PC-9 (cell line): Measurements from ENCODE around the gene MSLN. TPM values are rescaled to one million over a fixed set of nuclear protein-coding genes. Genes with fewer than 3 reads are reported as not detected.

Source experiments
- BruUV-seq: library from RNA; stranded (reverse); fragments of 400-500 nt; replicated peaks from 2 replicates; lab custom pipeline; 2021; lab: Mats Ljungman, UMichigan
- CTCF ChIA-PET: fragments of 300-600 bp; sonication (Branson Sonifier 250); formaldehyde crosslinking; loops from one replicate; lab custom pipeline; 2022; ENCODE audit warnings: antibody characterized with exemption; lab: Charles Lee
- POLR2A ChIA-PET: fragments of 300-600 bp; sonication (Branson Sonifier 250); formaldehyde crosslinking; loops from one replicate; lab custom pipeline; 2022; ENCODE audit warnings: antibody characterized with exemption; ENCODE audit not compliant: unreplicated experiment; lab: Charles Lee
- DNase-seq, 2 experiments: peaks; one replicate each; pipeline versions ENCODE4 v3.0.0 to v3.0.0-alpha.2; 2015 to 2022; ENCODE audit warnings: mixed read lengths in 1 of 2
- H2AFZ ChIP-seq: fragments of 200-600 bp; sonication (generic); 2 replicates; pipeline ENCODE4 v1.8.1; 2017; ENCODE audit warnings: antibody characterized with exemption
- H3F3A ChIP-seq: fragments of 200-600 bp; sonication (generic); 2 replicates; pipeline ENCODE4 v1.8.1; 2017; ENCODE audit warnings: antibody characterized with exemption, mild to moderate bottlenecking, low read depth; ENCODE audit not compliant: insufficient read depth
- H3K27ac ChIP-seq: fragments of 200-600 bp; sonication (generic); 2 replicates; pipeline ENCODE4 v1.6.1; 2016; ENCODE audit warnings: mixed run types
- H3K27me3 ChIP-seq: fragments of 200-600 bp; sonication (generic); 2 replicates; pipeline ENCODE4 v1.6.1; 2016; ENCODE audit warnings: low read depth, mixed run types; ENCODE audit not compliant: insufficient read depth
- H3K36me3 ChIP-seq: fragments of 200-600 bp; sonication (generic); 2 replicates; pipeline ENCODE4 v1.6.1; 2016; ENCODE audit warnings: low read depth, mixed run types
- H3K4me1 ChIP-seq: fragments of 200-600 bp; sonication (generic); replicated peaks from 2 replicates; pipeline ENCODE4 v1.6.1; 2016; ENCODE audit warnings: mixed run types; ENCODE audit not compliant: insufficient read depth
- H3K4me2 ChIP-seq: fragments of 200-600 bp; sonication (generic); 2 replicates; pipeline ENCODE4 v1.6.1; 2017; ENCODE audit warnings: mixed run types
- H3K4me3 ChIP-seq: fragments of 200-600 bp; sonication (generic); 2 replicates; pipeline ENCODE4 v1.6.1; 2016; ENCODE audit warnings: mixed run types
- H3K79me2 ChIP-seq: fragments of 200-600 bp; sonication (generic); 2 replicates; pipeline ENCODE4 v1.6.1; 2017; ENCODE audit warnings: low read depth, mixed run types
- H3K9me2 ChIP-seq: fragments of 200-600 bp; sonication (generic); 2 replicates; pipeline ENCODE4 v1.8.1; 2017; ENCODE audit warnings: mild to moderate bottlenecking; ENCODE audit not compliant: insufficient read depth
- H3K9me3 ChIP-seq: fragments of 200-600 bp; sonication (generic); 2 replicates; pipeline ENCODE4 v1.8.1; 2016; ENCODE audit warnings: low read depth; ENCODE audit not compliant: insufficient read depth
- H4K20me1 ChIP-seq: fragments of 200-600 bp; sonication (generic); 2 replicates; pipeline ENCODE4 v1.8.1; 2017; ENCODE audit not compliant: insufficient read depth
- CTCF ChIP-seq: fragments of 200-600 bp; sonication (generic); conservative IDR thresholded peaks from 2 replicates; pipeline ENCODE4 v1.6.1; 2017; ENCODE audit warnings: mixed run types, antibody characterized with exemption, mild to moderate bottlenecking, moderate library complexity
- EZH2 ChIP-seq: fragments of 200-600 bp; sonication (generic); IDR thresholded peaks from 2 replicates; pipeline ENCODE4 v1.8.0; 2017; ENCODE audit warnings: antibody characterized with exemption, low read depth
- intact Hi-C: fragments of 100-400 bp; cut with micrococcal nuclease; formaldehyde crosslinking; loops from one replicate; pipeline ENCODE4 v1.10.0; 2022; ENCODE audit not compliant: unreplicated experiment
- total RNA-seq: library from RNA; stranded (reverse); gene quantifications from 2 replicates; pipeline ENCODE4 v1.2.3, GENCODE V29; 2021

MSLN gene
- total RNA-seq, 1 experiment from 2014 or later: 59.9 TPM

- Histone ChIP-seq H3K9me3 (no peaks in the 10 kb centered on the region), H3K9me2 (no peaks in the 10 kb centered on the region), H4K20me1 (no peaks in the 10 kb centered on the region), H3K4me1 (no peaks in the 10 kb centered on the region), H3K27me3 (no peaks in the 10 kb centered on the region), H3K4me2 (no peak overlapping the region), H3K36me3 (no peaks in the 10 kb centered on the region), H3K27ac (no peak overlapping the region), H2AFZ (no peak overlapping the region), H3K79me2 (no peaks in the 10 kb centered on the region), H3K4me3 (no peak overlapping the region), H3F3A (peaks cover 4% of the 10 kb centered on the region; the same call in 1 of the 2 replicates)
- intact Hi-C loops: no loop called here
- CTCF ChIA-PET: no interaction called here
- POLR2A ChIA-PET: no interaction called here
- no peak for DNase-seq
- no peak for TF ChIP-seq EZH2
- no peak for TF ChIP-seq CTCF
- no TSS peak for BruUV-seq
Observed at GRCh38 chr16:767743-768235, 7.3 kb downstream of the MSLN start.

- TF ChIP-seq CTCF: no peak
- no peak for TF ChIP-seq EZH2
- BruUV-seq: no TSS peak
- ChIA-PET CTCF (no interaction called here), POLR2A (no interaction called here)
- intact Hi-C loops: no loop called here
- Histone ChIP-seq H3K27me3 (no peaks in the 10 kb centered on the region), H3F3A (peaks cover 4% of the 10 kb centered on the region; the same call in 1 of the 2 replicates), H3K79me2 (no peaks in the 10 kb centered on the region), H2AFZ (no peak overlapping the region), H3K27ac (no peak overlapping the region), H3K4me3 (no peak overlapping the region), H3K4me2 (no peak overlapping the region), H4K20me1 (no peaks in the 10 kb centered on the region), H3K9me3 (no peaks in the 10 kb centered on the region), H3K9me2 (no peaks in the 10 kb centered on the region), H3K4me1 (no peaks in the 10 kb centered on the region), H3K36me3 (no peaks in the 10 kb centered on the region)
- no peak for DNase-seq
Observed at GRCh38 chr16:768428-768827, 7.9 kb downstream of the MSLN start.

GRCh38 chr16:769184-769784, 8.8 kb downstream of the MSLN start:
- Histone ChIP-seq H3K4me2 (no peak overlapping the region), H3F3A (peaks cover 4% of the 10 kb centered on the region; the same call in 1 of the 2 replicates), H3K27me3 (no peaks in the 10 kb centered on the region), H3K36me3 (no peaks in the 10 kb centered on the region), H2AFZ (no peak overlapping the region), H3K4me3 (no peak overlapping the region), H3K79me2 (no peaks in the 10 kb centered on the region), H3K9me2 (no peaks in the 10 kb centered on the region), H4K20me1 (no peaks in the 10 kb centered on the region), H3K9me3 (no peaks in the 10 kb centered on the region), H3K27ac (no peak overlapping the region), H3K4me1 (no peaks in the 10 kb centered on the region)
- CTCF ChIA-PET: interaction anchor here (0.6 kb wide), 1 partner anchor 50 kb away, joined by 5 read pairs; no protein-coding TSS in a partner anchor
- DNase-seq: no peak
- TF ChIP-seq EZH2: no peak
- TF ChIP-seq CTCF: no peak
- intact Hi-C loops: no loop called here
- POLR2A ChIA-PET: interaction anchor here (0.6 kb wide), 1 partner anchor 9 kb away, joined by 4 read pairs; the partner anchor contains the start of gene MSLN
- BruUV-seq: no TSS peak
